Right ventricle myocardium inferior (tissue), 1 donor: Measurements from ENCODE around the gene SMOC2. TPM values are rescaled to one million over a fixed set of nuclear protein-coding genes. Genes with fewer than 3 reads are reported as not detected.
"Not testable (repeated sequence)": the region's sequence is repeated elsewhere in the genome, so short reads cannot be mapped to it uniquely, and the experiment has no call there.

Experiments
- ATAC-seq: fragments of 200-7000 bp; cut with Tn5 transposase; one replicate; pipeline ENCODE4 v1.9.1; 2020; ENCODE audit warnings: mild to moderate bottlenecking, moderate library complexity
- DNase-seq: peaks from one replicate; pipeline ENCODE4 v3.0.0; 2021; ENCODE audit errors: missing footprints
- intact Hi-C: fragments of 100-400 bp; cut with DNase I; formaldehyde crosslinking; loops from one replicate; pipeline ENCODE4 v1.11.0; 2022
- total RNA-seq: library from RNA; stranded (reverse); fragmentation: NEBNext Ultra II Directional; extraction: Animal tissue kit (Norgen Biotek cat#: 25700); gene quantifications from one replicate; pipeline ENCODE4 v1.2.1, GENCODE V29; 2021
- donor health status: DM: no; HTN: yes; CAD: no; lungs with severe emphysema.

Gene SMOC2
- total RNA-seq, 1 donor from 2014 or later: 16.4 TPM

- no peak for DNase-seq
- no peak for ATAC-seq
- intact Hi-C loops: no loop called here
Measured at GRCh38 chr6:168698923-168699322, 257.9 kb downstream of the SMOC2 start.

DNA sequence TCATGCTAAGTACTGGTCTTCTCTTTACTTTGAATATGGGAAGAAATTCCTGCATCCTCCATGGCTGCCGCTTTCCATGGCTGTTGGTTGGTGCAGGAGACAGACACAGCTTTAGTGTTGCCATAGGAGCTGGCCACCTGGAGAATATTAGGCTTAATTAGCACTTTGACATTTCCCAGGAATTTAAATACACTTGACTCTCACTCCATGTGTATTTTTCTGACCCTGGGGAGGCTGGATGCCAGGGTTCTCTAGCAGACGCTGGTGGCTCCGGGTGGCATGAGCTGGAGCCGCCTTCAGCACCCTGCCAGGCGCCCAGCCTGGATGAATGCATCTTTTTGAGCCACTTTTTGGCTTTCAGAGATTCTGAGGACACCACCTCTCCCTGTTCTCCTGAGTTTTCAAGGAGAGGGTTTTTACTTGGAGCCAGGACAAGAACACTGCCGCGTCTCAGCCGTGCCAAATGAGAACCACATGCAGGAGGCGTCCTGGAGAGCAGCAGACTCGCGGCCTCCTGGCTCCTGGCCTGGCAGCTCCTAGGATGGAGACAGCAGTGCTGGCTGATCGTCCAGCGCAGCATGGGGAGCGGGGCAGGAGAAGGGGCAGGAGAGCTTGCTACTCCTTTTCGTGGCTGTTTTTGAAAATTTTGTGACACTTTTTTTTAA lies 258.8 kb downstream of the SMOC2 start:
- ATAC-seq: peak; percentile 74
- no peak for DNase-seq
- intact Hi-C loops: no loop called here

DNA sequence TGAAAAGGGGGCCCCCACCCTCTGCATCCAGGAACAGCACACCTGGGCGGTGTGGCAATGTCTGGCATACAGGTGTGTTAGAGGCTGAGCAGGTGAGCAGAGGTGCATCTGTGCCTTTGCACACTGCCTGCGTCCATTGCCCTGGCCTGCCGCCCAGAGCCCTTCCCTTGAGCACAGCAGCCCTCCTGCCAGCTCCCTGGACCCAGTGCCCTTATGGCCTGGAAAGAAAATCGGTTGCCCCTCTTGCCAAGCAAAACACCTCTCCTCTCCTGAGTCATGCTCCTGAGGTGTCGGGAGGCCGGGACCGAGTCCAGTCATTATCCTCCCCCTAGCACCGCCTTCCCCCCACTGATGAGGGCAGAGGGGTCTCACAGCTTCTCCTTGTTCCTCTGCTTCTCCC lies 259.9 kb downstream of the SMOC2 start:
- intact Hi-C loops: no loop called here
- DNase-seq: no peak
- no peak for ATAC-seq

DNA sequence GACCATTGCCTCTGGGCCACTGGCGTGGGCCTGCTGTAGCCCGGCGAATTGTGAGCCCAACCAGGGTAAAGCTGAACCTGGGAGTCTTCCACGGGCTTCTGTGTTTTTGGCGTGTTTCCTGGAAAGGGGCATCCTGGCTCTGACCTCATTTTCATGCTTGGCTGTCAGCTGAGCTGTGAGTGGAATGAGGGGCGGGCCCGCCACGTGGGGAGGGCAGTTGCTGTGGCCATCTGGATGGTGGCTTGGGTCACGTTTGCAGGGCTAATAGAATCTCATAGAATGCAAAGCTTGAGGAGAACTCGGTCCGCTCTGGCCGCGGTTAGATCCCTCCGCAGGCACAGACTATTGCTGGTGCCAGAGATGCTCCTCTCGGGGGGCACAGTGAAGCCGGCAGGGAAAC lies 263.0 kb downstream of the SMOC2 start:
- intact Hi-C loops: no loop called here
- ATAC-seq (no peak), DNase-seq (no peak)

GRCh38 chr6:168704678-168705077 lies 263.7 kb downstream of the SMOC2 start:
- ATAC-seq (no peak), DNase-seq (no peak)
- intact Hi-C loops: no loop called here

GRCh38 chr6:168705271-168705670 lies 264.3 kb downstream of the SMOC2 start:
- intact Hi-C loops, ATAC-seq, DNase-seq: not testable (repeated sequence)

- intact Hi-C loops: no loop called here
- no peak for DNase-seq
Measured at GRCh38 chr6:168706471-168707177, 265.6 kb downstream of the SMOC2 start.

DNA sequence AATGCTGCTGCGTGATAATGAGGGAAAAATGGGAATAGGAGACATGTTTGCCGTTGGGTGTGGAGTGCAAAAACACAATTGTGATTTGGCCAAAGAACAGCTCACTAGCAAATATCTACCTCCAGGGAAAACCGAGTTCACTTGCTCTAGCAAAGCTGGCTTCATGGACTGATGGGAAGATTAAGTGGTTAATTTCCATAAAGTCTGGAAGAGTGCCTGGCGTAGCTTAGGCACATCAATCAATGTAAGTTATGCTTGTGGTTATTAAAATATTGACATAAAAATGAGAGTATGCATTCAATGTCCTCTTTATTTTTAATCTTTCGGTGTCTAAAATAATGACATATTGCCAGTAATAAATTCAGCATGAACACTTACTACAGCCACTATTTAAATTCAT lies 267.5 kb downstream of the SMOC2 start:
- no peak for DNase-seq
- ATAC-seq: no peak
- intact Hi-C loops: no loop called here

More at GRCh38 chr6:168706471-168707177, 265.6 kb downstream of the SMOC2 start:
- no peak for ATAC-seq

DNA sequence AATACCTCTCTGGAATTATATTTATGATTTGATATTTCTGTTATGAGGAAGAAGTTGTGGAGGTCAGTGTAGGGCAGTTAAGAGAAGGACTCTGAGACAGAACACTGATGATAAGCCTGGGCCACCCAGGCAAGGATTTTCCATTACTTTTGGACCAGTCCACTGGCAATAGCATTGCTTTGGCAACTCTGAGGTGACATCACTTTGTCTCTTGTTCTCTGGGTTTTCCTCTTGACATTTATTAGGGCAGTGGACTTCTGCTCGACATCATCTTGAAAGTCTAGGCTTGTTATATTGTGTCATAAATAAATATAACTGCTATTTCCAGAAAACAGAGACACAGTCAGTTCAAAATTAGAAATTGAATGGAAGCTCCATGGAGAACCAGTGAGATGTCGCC lies 268.0 kb downstream of the SMOC2 start:
- intact Hi-C loops: no loop called here
- DNase-seq (no peak), ATAC-seq (no peak)

- no peak for ATAC-seq
- no peak for DNase-seq
- intact Hi-C loops: no loop called here
Measured at GRCh38 chr6:168709390-168709789, 268.4 kb downstream of the SMOC2 start.

GRCh38 chr6:168709991-168710390 lies 269.0 kb downstream of the SMOC2 start:
- intact Hi-C loops: no loop called here
- no peak for DNase-seq
- no peak for ATAC-seq

DNA sequence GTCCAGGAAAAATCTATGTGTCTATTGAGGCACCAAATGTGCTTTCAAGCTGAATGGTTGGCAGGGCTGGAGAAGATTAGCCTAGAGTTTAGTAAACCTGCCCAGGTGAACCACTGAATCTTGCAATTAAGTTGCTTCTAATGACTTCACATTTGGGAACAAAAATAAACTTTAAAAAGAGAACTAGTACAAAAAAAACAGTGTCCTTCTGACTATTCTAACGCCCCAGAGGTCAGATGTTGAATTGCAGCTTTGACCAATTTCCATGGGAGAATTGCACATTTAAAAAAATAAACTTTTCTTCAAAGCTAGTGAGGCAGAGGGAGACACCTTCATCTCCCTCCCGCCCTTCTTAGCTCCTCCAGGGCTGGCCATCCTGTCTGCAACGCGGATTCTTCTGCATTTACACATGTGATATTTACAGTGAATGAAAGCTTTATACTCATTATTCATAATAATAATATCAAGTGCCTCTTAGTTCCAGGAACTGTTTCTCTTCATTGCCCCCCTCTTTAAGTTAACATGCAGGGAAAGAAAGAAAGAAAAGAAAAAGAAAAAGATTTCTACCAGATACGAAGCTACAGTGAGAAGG lies 270.2 kb downstream of the SMOC2 start:
- no peak for ATAC-seq
- no peak for DNase-seq
- intact Hi-C loops: no loop called here

DNA sequence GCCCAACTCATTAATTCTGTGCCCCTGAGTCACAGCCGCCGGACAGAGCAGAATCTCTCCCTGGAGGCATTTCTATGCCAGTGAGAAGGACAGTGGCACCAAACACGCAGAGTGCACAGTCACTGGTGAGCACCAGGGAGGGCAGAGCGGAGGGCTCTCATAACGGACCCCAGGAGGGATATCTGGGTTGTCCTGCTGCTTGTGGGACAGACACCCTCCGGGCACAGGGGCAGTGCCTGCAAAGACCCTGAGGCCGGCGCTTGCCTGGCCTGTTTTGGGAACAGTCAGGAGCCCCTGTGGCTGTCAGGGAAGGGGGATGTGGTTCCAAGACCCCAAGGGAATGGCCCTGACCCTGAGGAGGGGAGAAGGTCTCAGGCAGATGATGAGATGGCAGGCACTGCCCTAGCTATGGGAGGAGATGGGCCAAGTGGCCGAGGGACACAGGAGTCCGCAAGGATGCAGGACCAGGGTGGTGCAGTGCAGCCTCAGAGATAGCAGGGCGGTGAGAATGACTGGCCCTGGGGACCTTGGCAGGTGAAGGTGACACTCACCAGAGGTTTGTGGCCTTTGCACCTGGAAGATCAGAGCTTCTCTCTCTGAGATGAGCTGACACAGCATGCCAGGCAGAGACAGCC lies 270.8 kb downstream of the SMOC2 start:
- ATAC-seq (peak; percentile 20), DNase-seq (peak; percentile 56)
- intact Hi-C loops: no loop called here

- DNase-seq (no peak), ATAC-seq (no peak)
- intact Hi-C loops: no loop called here
Measured at GRCh38 chr6:168712993-168713392, 272.0 kb downstream of the SMOC2 start.

GRCh38 chr6:168713839-168714238 lies 272.9 kb downstream of the SMOC2 start:
- intact Hi-C loops: no loop called here
- no peak for ATAC-seq

GRCh38 chr6:168714547-168715260 lies 273.7 kb downstream of the SMOC2 start:
- ATAC-seq (no peak), DNase-seq (no peak)
- intact Hi-C loops: no loop called here

More at GRCh38 chr6:168713839-168714238, 272.9 kb downstream of the SMOC2 start:
- DNase-seq: no peak

DNA sequence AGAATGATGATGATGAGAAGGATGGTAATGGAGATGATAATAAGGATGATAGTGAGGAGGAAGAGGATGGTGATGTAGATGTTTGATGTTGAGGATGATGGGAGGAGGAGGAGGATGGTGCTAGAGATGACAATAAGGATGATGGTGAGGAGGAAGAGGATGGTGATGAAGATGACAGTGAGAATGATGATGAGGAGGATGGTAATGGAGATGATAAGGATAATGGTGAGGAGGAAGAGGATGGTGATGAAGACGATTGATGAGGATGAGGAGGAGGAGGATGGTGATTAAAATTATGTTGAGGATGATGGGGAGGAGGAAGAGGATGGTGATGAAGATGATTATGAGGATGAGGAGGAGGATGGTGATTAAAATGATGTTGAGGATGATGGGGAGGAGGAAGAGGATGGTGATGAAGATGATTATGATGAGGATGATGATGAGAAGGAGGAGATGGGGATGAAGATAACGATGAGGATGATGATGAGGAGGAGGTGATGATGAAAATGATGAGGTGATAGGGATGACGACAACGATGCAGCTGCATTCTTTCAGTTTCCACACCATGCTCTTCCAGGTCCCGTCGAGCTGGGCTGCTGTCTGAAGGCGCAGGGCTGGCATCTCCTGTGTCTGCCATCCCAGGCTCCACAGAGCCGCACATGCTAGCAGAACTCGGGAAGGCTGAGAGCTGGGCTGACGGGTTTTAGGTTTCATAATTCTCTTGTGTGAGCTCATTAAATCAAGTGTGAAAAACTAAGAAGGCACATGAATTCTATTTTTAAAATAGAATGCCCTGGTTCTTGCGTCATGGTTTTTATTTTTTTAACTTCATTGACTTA lies 274.9 kb downstream of the SMOC2 start:
- DNase-seq (no peak), ATAC-seq (no peak)
- intact Hi-C loops: no loop called here

DNA sequence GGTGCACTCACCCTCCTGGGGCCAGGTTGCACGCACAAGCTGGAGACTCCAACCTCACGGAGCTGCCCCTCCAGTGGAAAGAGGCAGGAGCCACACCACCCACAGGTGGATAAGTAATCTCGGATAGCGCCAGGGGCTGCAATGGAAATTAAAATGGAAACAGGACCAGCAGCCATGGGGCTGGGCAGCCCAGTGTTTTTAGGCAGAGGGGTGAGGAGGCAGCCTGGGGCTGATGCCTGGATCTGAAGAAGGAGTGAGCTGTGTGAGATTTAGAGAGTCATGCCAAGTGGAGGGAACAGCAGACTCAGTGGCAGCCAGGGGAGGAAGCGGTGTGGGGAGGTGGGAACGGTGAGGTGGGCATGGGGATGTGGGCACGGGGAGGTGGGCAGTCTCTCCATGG lies 275.6 kb downstream of the SMOC2 start:
- DNase-seq (no peak), ATAC-seq (no peak)
- intact Hi-C loops: no loop called here
